CD4-positive, alpha-beta T cell (primary cell): ENCODE results near the gene PTPN9. TPM values are rescaled to one million over a fixed set of nuclear protein-coding genes. Genes with fewer than 3 reads are reported as not detected.
"Not testable (repeated sequence)": the region's sequence is repeated elsewhere in the genome, so short reads cannot be mapped to it uniquely, and the experiment has no call there.

Experiments used
- ATAC-seq: fragments of 200-7000 bp; cut with Tn5 transposase; one replicate; pipeline ENCODE4 v1.10.0; 2022; ENCODE audit warnings: mild to moderate bottlenecking; ENCODE audit not compliant: poor library complexity
- CTCF ChIA-PET: fragments of 350-600 bp; sonication (Branson Sonifier 250); formaldehyde crosslinking; loops from one replicate; lab custom pipeline; 2021; ENCODE audit warnings: antibody characterized with exemption, inconsistent platforms; lab: Charles Lee
- POLR2A ChIA-PET: fragments of 350-600 bp; sonication (Branson Sonifier 250); formaldehyde crosslinking; loops from one replicate; lab custom pipeline; 2021; ENCODE audit warnings: antibody characterized with exemption, inconsistent platforms; lab: Charles Lee
- DNase-seq, 14 experiments: peaks; one replicate each; pipeline ENCODE4 v3.0.0-alpha.2; 2013 to 2020; ENCODE audit warnings: mixed read lengths in 2 of 14
- H3K27ac ChIP-seq, 2 donors: one replicate each; pipeline versions ENCODE4 v1.5.1 to v1.7.0; 2013; ENCODE audit warnings: low read length in 2 of 2, low read depth in 1 of 2, mild to moderate bottlenecking in 1 of 2
- H3K27me3 ChIP-seq, 2 experiments: 1 replicate in 1 of 2; 2 replicates in 1 of 2; pipeline versions ENCODE4 v1.6.1 to v1.7.0; 2013; ENCODE audit warnings: low read length in 2 of 2, control low read depth in 1 of 2, mild to moderate bottlenecking in 1 of 2, moderate library complexity in 1 of 2; ENCODE audit not compliant: insufficient read depth in 2 of 2, control insufficient read depth in 1 of 2
- H3K36me3 ChIP-seq: one replicate; pipeline ENCODE4 v1.6.1; 2013; ENCODE audit warnings: low read length, control low read depth; ENCODE audit not compliant: insufficient read depth
- H3K4me1 ChIP-seq: one replicate; pipeline ENCODE4 v1.6.1; 2013; ENCODE audit warnings: low read length, control low read depth; ENCODE audit not compliant: insufficient read depth
- H3K4me3 ChIP-seq: one replicate; pipeline ENCODE4 v1.5.1; 2013; ENCODE audit warnings: mild to moderate bottlenecking, low read length, moderate library complexity
- H3K9me3 ChIP-seq, 2 experiments: 1 replicate in 1 of 2; 2 replicates in 1 of 2; pipeline versions ENCODE4 v1.6.1 to v1.7.0; 2013; ENCODE audit warnings: low read length in 2 of 2, mild to moderate bottlenecking in 2 of 2, control low read depth in 1 of 2, moderate library complexity in 1 of 2; ENCODE audit not compliant: control insufficient read depth in 1 of 2, insufficient read depth in 1 of 2
- H3K27ac Mint-ChIP-seq: one replicate; pipeline ENCODE4 v1.8.0; 2020; ENCODE audit warnings: mixed read lengths
- H3K27me3 Mint-ChIP-seq: one replicate; pipeline ENCODE4 v1.8.0; 2021; ENCODE audit warnings: mixed read lengths
- H3K36me3 Mint-ChIP-seq: one replicate; pipeline ENCODE4 v1.8.0; 2021; ENCODE audit warnings: low read depth, mixed read lengths
- H3K4me1 Mint-ChIP-seq: one replicate; pipeline ENCODE4 v1.8.0; 2021; ENCODE audit warnings: low read depth, mixed read lengths
- H3K4me3 Mint-ChIP-seq: one replicate; pipeline ENCODE4 v1.8.0; 2020; ENCODE audit warnings: mild to moderate bottlenecking, mixed read lengths
- H3K9me3 Mint-ChIP-seq: one replicate; pipeline ENCODE4 v1.8.0; 2020; ENCODE audit warnings: mixed read lengths
- intact Hi-C, 2 experiments: fragments of 100-400 bp; cut with DNase I in 1 of 2; cut with micrococcal nuclease in 1 of 2; formaldehyde crosslinking; loops; one replicate each; pipeline versions ENCODE4 v1.15.1 to v1.9.0; 2023 to 2025; cut with DNase I, micrococcal nuclease
- total RNA-seq, 174 experiments: library from RNA in 2 of 174; stranded (reverse) in 2 of 174; gene quantifications; one replicate each; pipeline ENCODE4 v1.2.3 and lab custom pipeline; 2021 to 2026
- TF ChIP-seq, protein P1 (sequence below): fragments of 200-600 bp; IDR thresholded peaks from one replicate; pipeline ENCODE4 v1.8.0; 2022; ENCODE audit warnings: antibody characterized with exemption, mild to moderate bottlenecking

The PTPN9 gene
- total RNA-seq, 2 experiments from 2014 or later: 8.1 to 8.2 TPM

DNA sequence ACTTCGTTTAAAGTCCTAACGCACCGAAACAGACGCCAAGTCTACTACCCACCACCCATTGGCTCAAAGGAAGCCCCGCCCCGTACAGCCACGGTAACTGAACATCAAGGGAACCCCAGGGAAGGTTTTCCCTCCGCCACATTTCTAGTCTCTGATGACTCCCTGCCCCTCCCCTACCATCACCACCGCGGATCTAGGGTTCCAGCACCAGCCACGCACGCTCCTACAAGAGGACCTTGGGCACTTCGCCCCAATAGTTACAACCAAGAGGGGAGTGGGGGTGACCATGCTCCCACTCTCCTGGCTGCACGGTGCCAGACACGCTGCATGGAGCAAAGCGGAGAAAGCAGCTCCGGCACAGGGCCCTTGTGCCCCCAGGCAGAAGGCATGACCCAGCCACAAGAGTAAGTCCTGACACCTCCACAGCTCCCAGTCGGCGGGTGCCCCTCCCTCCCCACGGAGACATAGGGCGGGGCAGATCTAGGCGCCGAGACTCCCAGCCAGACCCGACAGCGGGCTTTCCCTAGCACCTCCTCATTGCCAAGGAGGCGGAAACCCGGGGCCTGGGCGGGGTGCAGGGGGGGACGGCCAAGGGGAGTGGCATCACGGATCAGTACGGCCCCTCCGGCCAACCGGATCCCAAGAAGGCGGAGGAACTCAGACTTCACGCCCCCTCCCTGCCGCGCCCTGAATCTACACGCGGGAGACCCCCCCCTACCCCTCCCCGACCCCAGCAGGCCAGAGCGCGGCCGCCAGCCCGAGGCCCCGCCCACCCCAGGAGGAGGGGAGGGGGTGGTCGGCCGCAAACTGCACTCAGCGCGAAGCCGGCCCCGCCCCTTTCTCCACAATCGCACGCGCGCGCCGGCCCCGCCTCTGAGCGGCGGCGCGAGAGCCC is 128.6 kb downstream of the PTPN9 start:
- TF ChIP-seq, protein P1, sequence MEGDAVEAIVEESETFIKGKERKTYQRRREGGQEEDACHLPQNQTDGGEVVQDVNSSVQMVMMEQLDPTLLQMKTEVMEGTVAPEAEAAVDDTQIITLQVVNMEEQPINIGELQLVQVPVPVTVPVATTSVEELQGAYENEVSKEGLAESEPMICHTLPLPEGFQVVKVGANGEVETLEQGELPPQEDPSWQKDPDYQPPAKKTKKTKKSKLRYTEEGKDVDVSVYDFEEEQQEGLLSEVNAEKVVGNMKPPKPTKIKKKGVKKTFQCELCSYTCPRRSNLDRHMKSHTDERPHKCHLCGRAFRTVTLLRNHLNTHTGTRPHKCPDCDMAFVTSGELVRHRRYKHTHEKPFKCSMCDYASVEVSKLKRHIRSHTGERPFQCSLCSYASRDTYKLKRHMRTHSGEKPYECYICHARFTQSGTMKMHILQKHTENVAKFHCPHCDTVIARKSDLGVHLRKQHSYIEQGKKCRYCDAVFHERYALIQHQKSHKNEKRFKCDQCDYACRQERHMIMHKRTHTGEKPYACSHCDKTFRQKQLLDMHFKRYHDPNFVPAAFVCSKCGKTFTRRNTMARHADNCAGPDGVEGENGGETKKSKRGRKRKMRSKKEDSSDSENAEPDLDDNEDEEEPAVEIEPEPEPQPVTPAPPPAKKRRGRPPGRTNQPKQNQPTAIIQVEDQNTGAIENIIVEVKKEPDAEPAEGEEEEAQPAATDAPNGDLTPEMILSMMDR: no peak
- peaks cover 56% of the 10 kb centered on the region for H3K4me1 ChIP-seq
- CTCF ChIA-PET: interaction anchor here (1.9 to 3.9 kb wide), 2 partner anchors 83 to 128 kb away, joined by 6 to 26 read pairs; partner anchors contain the start of genes MAN2C1 and PTPN9
- DNase-seq (peak; percentile 85 to 98 (median 94)), ATAC-seq (peak; percentile 24)
- H3K27ac ChIP-seq: peak overlapping the region; percentile 82 to 91
- Mint-ChIP-seq H3K27me3 (no peaks in the 10 kb centered on the region), H3K9me3 (no peaks in the 10 kb centered on the region), H3K36me3 (peaks cover 26% of the 10 kb centered on the region), H3K27ac (peak overlapping the region; percentile 96), H3K4me1 (peaks cover 68% of the 10 kb centered on the region), H3K4me3 (peak overlapping the region; percentile 98)
- H3K36me3 ChIP-seq: peaks cover 5% of the 10 kb centered on the region
- no peaks in the 10 kb centered on the region for H3K27me3 ChIP-seq
- intact Hi-C loops: loop anchor here (1.0 to 10.0 kb wide), 10 partner anchors 83 to 1458 kb away; partner anchors contain the start of genes C15orf39 (in 2 of the 2), CLK3 (in 1 of the 2), IMP3 (in 1 of the 2) and MAN2C1 (in 1 of the 2)
- no peaks in the 10 kb centered on the region for H3K9me3 ChIP-seq
- POLR2A ChIA-PET: interaction anchor here (0.8 to 7.4 kb wide), 18 partner anchors 8 to 669 kb away, joined by 3 to 294 read pairs (median 12); partner anchors contain the start of genes CSK, IMP3, MAN2C1 and NEIL1
- peak overlapping the region; percentile 93 for H3K4me3 ChIP-seq

DNA sequence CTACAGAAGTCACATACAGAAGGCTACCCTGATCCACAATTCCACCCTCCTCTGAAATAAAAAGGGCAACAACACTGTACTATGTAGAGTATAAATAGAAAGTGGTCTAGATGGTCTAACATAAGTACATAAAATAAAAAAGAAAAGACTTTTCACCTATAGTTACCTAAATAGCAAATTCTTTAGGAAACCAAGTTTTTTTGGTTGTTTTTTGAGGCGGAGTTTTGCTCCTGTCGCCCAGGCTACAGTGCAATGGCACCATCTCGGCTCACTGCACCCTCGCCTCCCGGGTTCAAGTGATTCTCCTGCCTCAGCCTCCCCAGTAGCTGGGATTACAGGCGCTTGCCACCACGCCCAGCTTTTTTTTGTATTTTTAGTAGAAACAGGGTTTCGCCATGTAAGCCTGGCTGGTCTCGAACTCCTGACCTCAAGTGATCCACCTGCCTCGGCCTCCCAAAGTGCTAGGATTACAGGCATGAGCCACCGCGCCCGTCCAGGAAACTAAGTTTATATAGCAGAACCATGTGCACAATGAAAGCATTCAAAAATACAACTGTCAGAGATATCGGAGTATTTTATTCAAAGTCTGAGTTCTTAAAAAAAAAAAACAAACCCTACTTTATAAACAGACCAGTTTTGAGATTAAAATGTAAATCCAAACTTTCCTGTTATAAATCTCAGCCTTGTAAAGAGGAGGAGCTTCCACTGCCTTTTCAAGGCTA is 129.4 kb downstream of the PTPN9 start:
- POLR2A ChIA-PET: interaction anchor here (1.6 to 7.4 kb wide), 5 partner anchors 18 to 190 kb away, joined by 3 to 294 read pairs (median 143); partner anchors contain the start of genes IMP3, MAN2C1, PTPN9 and SNUPN
- Histone ChIP-seq H3K27me3 (no peaks in the 10 kb centered on the region), H3K4me1 (peaks cover 64% of the 10 kb centered on the region), H3K4me3 (peak overlapping the region; percentile 93), H3K27ac (peak overlapping the region; percentile 82 to 91), H3K36me3 (peaks cover 5% of the 10 kb centered on the region), H3K9me3 (no peaks in the 10 kb centered on the region)
- Mint-ChIP-seq H3K36me3 (peaks cover 26% of the 10 kb centered on the region), H3K4me3 (peak overlapping the region; percentile 93), H3K4me1 (peaks cover 70% of the 10 kb centered on the region), H3K9me3 (no peaks in the 10 kb centered on the region), H3K27me3 (no peaks in the 10 kb centered on the region), H3K27ac (peak overlapping the region; percentile 96)
- no peak for ATAC-seq
- DNase-seq: peak in 1 of 14 experiments; percentile 25
- CTCF ChIA-PET: interaction anchor here (3.9 kb wide), 1 partner anchor 82 kb away, joined by 26 read pairs; the partner anchor contains the start of gene MAN2C1
- intact Hi-C loops: loop anchor here (1.0 to 10.0 kb wide), 10 partner anchors 82 to 1457 kb away; partner anchors contain the start of genes C15orf39 (in 2 of the 2), CLK3 (in 1 of the 2), IMP3 (in 1 of the 2) and MAN2C1 (in 1 of the 2)
- TF ChIP-seq, protein P1: no peak

DNA sequence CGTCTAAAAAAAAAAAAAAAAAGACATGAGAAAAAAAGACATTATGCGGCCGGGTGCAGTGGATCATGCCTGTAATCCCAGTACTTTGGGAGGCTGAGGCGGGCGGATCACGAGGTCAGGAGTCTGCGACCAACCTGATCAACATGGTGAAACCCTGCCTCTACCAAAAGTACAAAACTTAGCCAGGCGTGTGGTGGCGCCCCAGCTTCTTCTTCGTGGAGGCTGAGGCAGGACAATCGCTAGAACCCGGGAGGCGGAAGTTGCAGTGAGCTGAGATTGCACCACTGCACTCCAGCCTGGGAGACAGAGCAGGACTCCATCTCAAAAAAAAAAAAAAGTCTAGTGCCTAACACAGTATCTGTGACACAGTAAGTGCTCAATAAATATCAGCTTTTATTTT is 130.9 kb downstream of the PTPN9 start:
- H3K4me3 ChIP-seq, H3K27ac Mint-ChIP-seq, H3K27me3 ChIP-seq, H3K9me3 ChIP-seq, intact Hi-C loops, H3K9me3 Mint-ChIP-seq, H3K27ac ChIP-seq, H3K36me3 ChIP-seq, H3K27me3 Mint-ChIP-seq, ATAC-seq, H3K4me3 Mint-ChIP-seq: not testable (repeated sequence)
- peak in 1 of 14 experiments; percentile 30 for DNase-seq
- peaks cover 68% of the 10 kb centered on the region for H3K4me1 ChIP-seq
- CTCF ChIA-PET: interaction anchor here (0.7 to 1.2 kb wide), 2 partner anchors 80 to 193 kb away, joined by 3 to 5 read pairs; partner anchors contain the start of gene MAN2C1
- POLR2A ChIA-PET: interaction anchor here (0.6 to 1.1 kb wide), 3 partner anchors 10 to 177 kb away, joined by 3 to 4 read pairs (median 3); partner anchors contain the start of gene SNUPN
- Mint-ChIP-seq H3K4me1 (peaks cover 74% of the 10 kb centered on the region), H3K36me3 (peaks cover 24% of the 10 kb centered on the region)
